ENCODE measurements around the gene MYO1B. TPM values are rescaled to one million over a fixed set of nuclear protein-coding genes. Genes with fewer than 3 reads are reported as not detected.

MYO1B gene
- total RNA-seq, 1 donor from 2014 or later = 2.5 TPM

GRCh38 chr2:191276792-191277465, 31.7 kb downstream of the MYO1B start:
- intact Hi-C loops (cut with micrococcal nuclease) = loop anchor here (5.0 kb wide), 1 partner anchor 40 kb away; no protein-coding TSS in a partner anchor
- POLR2A ChIA-PET = no interaction called here
- Mint-ChIP-seq H3K4me1 (peaks cover 58% of the 10 kb centered on the region), H3K27me3 (no peaks in the 10 kb centered on the region), H3K36me3 (ENCODE audit: low read depth) (no peaks in the 10 kb centered on the region), H3K4me3 (no peak overlapping the region), H3K27ac (no peak overlapping the region), H3K9me3 (no peaks in the 10 kb centered on the region)
- no peak for ATAC-seq (ENCODE audit: low read depth)
- DNase-seq = no peak
- CTCF ChIA-PET = interaction anchor here (1.1 kb wide), 1 partner anchor 26 kb away, joined by 3 read pairs; no protein-coding TSS in a partner anchor
- no peak for TF ChIP-seq CTCF (IDR thresholded peaks at IDR 0.05)

GRCh38 chr2:191280290-191280689, 35.1 kb downstream of the MYO1B start:
- H3K27me3 Mint-ChIP-seq = no peaks in the 10 kb centered on the region
- intact Hi-C loops (cut with micrococcal nuclease) = no loop called here
- H3K4me1 Mint-ChIP-seq = peaks cover 30% of the 10 kb centered on the region
- ATAC-seq (ENCODE audit: low read depth) (no peak), DNase-seq (no peak)
- no peaks in the 10 kb centered on the region for H3K9me3 Mint-ChIP-seq
- H3K4me3 Mint-ChIP-seq = no peak overlapping the region
- no peak for TF ChIP-seq CTCF (IDR thresholded peaks at IDR 0.05)
- H3K36me3 Mint-ChIP-seq (ENCODE audit: low read depth) = no peaks in the 10 kb centered on the region
- ChIA-PET CTCF (interaction anchor here (0.8 kb wide), 1 partner anchor 10 kb away, joined by 3 read pairs; no protein-coding TSS in a partner anchor), POLR2A (no interaction called here)
- H3K27ac Mint-ChIP-seq = no peak overlapping the region

- no peak for ATAC-seq (ENCODE audit: low read depth)
- intact Hi-C loops (cut with micrococcal nuclease) = no loop called here
- Mint-ChIP-seq H3K4me3 (no peak overlapping the region), H3K36me3 (ENCODE audit: low read depth) (no peaks in the 10 kb centered on the region), H3K27ac (no peak overlapping the region), H3K27me3 (no peaks in the 10 kb centered on the region), H3K9me3 (no peaks in the 10 kb centered on the region), H3K4me1 (peaks cover 22% of the 10 kb centered on the region)
- ChIA-PET POLR2A (no interaction called here), CTCF (no interaction called here)
- TF ChIP-seq CTCF (IDR thresholded peaks at IDR 0.05) = no peak
- no peak for DNase-seq
These were observed 35.9 kb downstream of the MYO1B start for GRCh38 chr2:191280834-191281756.

- H3K36me3 Mint-ChIP-seq (ENCODE audit: low read depth) = no peaks in the 10 kb centered on the region
- POLR2A ChIA-PET = no interaction called here
- no peak overlapping the region for H3K27ac Mint-ChIP-seq
- ATAC-seq (ENCODE audit: low read depth) = no peak
- H3K9me3 Mint-ChIP-seq = no peaks in the 10 kb centered on the region
- no peak for TF ChIP-seq CTCF (IDR thresholded peaks at IDR 0.05)
- no peak overlapping the region for H3K4me3 Mint-ChIP-seq
- no peaks in the 10 kb centered on the region for H3K27me3 Mint-ChIP-seq
- CTCF ChIA-PET = no interaction called here
- intact Hi-C loops (cut with micrococcal nuclease) = no loop called here
- no peak for DNase-seq
- peaks cover 2% of the 10 kb centered on the region for H3K4me1 Mint-ChIP-seq
These were observed 40.0 kb downstream of the MYO1B start for GRCh38 chr2:191285252-191285651.

- Mint-ChIP-seq H3K36me3 (ENCODE audit: low read depth) (no peaks in the 10 kb centered on the region), H3K27me3 (no peaks in the 10 kb centered on the region), H3K9me3 (no peaks in the 10 kb centered on the region), H3K27ac (no peak overlapping the region), H3K4me3 (no peak overlapping the region), H3K4me1 (peaks cover 13% of the 10 kb centered on the region)
- POLR2A ChIA-PET = interaction anchor here (0.6 kb wide), 1 partner anchor 17 kb away, joined by 3 read pairs; no protein-coding TSS in a partner anchor
- intact Hi-C loops (cut with micrococcal nuclease) = no loop called here
- DNase-seq (no peak), ATAC-seq (ENCODE audit: low read depth) (no peak)
- CTCF ChIA-PET = no interaction called here
- no peak for TF ChIP-seq CTCF (IDR thresholded peaks at IDR 0.05)
These were observed 42.6 kb downstream of the MYO1B start for GRCh38 chr2:191287820-191288219.
